Breast epithelium (tissue), 3 donors: ENCODE measurements around the gene NUSAP1.

Experiments
- CTCF ChIP-seq, 3 donors: fragments of 450-650 bp; IDR thresholded peaks; one replicate each; pipeline ENCODE4 v1.5.1; 2016 to 2017; ENCODE audit warnings: antibody characterized with exemption in 3 of 3, mild to moderate bottlenecking in 3 of 3, moderate library complexity in 3 of 3
- POLR2AphosphoS5 ChIP-seq, 3 donors: sonication (generic); formaldehyde crosslinking; IDR thresholded peaks; one replicate each; pipeline ENCODE4 v1.6.1; 2017; ENCODE audit warnings: antibody characterized with exemption in 3 of 3

GRCh38 chr15:41377978-41378377 is 45.3 kb downstream of the NUSAP1 start:
- no peak for TF ChIP-seq POLR2AphosphoS5 (IDR thresholded peaks at IDR 0.05)
- TF ChIP-seq CTCF (IDR thresholded peaks at IDR 0.05), result no peak
